SK-N-SH treated with all-trans-retinoic acid at 6 μM for 48 hours (cell line): Measurements from ENCODE around the gene LTO1.

ENCODE experiments used
- GLIS3 ChIP-seq: fragments of 250-450 bp; sonication (Bioruptor Pico); IDR thresholded peaks from 2 replicates; pipeline ENCODE4 v1.5.0; 2020; ENCODE audit warnings: mild to moderate bottlenecking, moderate library complexity
- ISL1 ChIP-seq: fragments of 250-450 bp; sonication (Bioruptor Pico); IDR thresholded peaks from 2 replicates; pipeline ENCODE4 v2.1.2; 2022; ENCODE audit warnings: mild to moderate bottlenecking, moderate library complexity
- PPARA ChIP-seq: fragments of 250-450 bp; sonication (Bioruptor Pico); IDR thresholded peaks from 2 replicates; pipeline ENCODE4 v1.5.0; 2020; ENCODE audit warnings: mild to moderate bottlenecking, borderline replicate concordance
- RARB ChIP-seq: fragments of 250-450 bp; sonication (Bioruptor Pico); IDR thresholded peaks from 2 replicates; pipeline ENCODE4 v1.8.0; 2021; ENCODE audit warnings: mild to moderate bottlenecking, moderate library complexity
- TCF4 ChIP-seq: fragments of 250-450 bp; sonication (Bioruptor Pico); IDR thresholded peaks from 2 replicates; pipeline ENCODE4 v1.8.0; 2021; ENCODE audit warnings: mild to moderate bottlenecking, moderate library complexity, borderline replicate concordance
- TSHZ2 ChIP-seq: fragments of 250-450 bp; sonication (Bioruptor Pico); IDR thresholded peaks from 2 replicates; pipeline ENCODE4 v1.5.0; 2020; ENCODE audit warnings: mild to moderate bottlenecking, moderate library complexity
- ZC3H10 ChIP-seq: fragments of 250-450 bp; sonication (Bioruptor Pico); IDR thresholded peaks from 2 replicates; pipeline ENCODE4 v1.5.1; 2021; ENCODE audit warnings: mild to moderate bottlenecking, moderate library complexity
- ZFP3 ChIP-seq: fragments of 250-450 bp; sonication (Bioruptor Pico); IDR thresholded peaks from 2 replicates; pipeline ENCODE4 v1.5.0; 2020; ENCODE audit warnings: mild to moderate bottlenecking, moderate library complexity
- ZNF70 ChIP-seq: fragments of 450-650 bp; formaldehyde crosslinking; IDR thresholded peaks from 2 replicates; pipeline ENCODE4 v1.5.0; 2020; ENCODE audit warnings: mild to moderate bottlenecking, moderate library complexity
- ZNF8 ChIP-seq: fragments of 450-650 bp; formaldehyde crosslinking; IDR thresholded peaks from 2 replicates; pipeline ENCODE4 v1.5.0; 2020; ENCODE audit warnings: mild to moderate bottlenecking, moderate library complexity
- TF ChIP-seq, protein P1 (sequence below): fragments of 250-450 bp; sonication (Bioruptor Pico); IDR thresholded peaks from 2 replicates; pipeline ENCODE4 v1.5.1; 2020; ENCODE audit warnings: low read depth, mild to moderate bottlenecking, moderate library complexity
- TF ChIP-seq, protein P2 (sequence below): fragments of 250-450 bp; sonication (Bioruptor Pico); IDR thresholded peaks from 2 replicates; pipeline ENCODE4 v1.8.0; 2021; ENCODE audit warnings: low read depth, mild to moderate bottlenecking, moderate library complexity, borderline replicate concordance
- TF ChIP-seq, protein P3 (sequence below): fragments of 250-450 bp; sonication (Bioruptor Pico); IDR thresholded peaks from 2 replicates; pipeline ENCODE4 v1.8.0; 2020; ENCODE audit warnings: mild to moderate bottlenecking, moderate library complexity, borderline replicate concordance

DNA sequence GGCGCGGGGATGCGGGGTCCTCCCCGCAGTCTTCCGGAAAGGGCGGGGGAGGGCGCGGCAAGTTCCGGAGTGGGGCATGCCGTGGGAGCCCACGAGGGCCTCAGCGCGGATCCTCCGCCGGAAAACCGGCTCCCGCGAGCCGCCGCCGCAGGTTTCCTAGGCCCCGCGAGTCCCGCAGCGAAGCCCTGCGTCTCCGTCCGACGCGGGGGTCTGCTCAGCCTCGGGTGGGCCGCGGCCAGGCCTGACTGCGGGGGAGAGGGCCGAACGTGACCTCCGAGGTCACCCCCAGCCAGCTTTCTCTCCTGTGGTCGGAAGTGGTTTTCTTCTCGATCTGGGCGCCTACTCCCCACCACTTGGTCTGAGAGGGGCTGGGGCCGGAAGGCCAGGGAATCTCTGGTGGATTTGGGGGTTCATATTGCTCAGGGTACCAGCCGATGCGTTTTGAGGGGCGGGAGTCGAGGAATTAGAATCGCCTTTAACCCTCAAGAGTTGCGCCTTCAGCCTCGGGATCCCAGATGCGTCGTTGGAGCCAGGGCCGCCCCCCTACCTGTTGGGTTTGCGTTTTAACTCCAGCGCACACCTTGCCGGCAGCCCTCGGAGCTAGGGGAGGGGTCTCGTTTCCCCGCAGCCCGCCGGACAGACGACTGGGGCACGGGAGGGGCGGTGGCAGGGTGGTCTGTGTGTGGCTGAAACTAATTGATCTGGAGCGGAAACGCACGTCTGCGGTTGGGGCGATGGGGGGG lies 37.8 kb downstream of the LTO1 start:
- TF ChIP-seq ZC3H10 (CRISPR knock-in tag): no peak
- TF ChIP-seq, protein P1, sequence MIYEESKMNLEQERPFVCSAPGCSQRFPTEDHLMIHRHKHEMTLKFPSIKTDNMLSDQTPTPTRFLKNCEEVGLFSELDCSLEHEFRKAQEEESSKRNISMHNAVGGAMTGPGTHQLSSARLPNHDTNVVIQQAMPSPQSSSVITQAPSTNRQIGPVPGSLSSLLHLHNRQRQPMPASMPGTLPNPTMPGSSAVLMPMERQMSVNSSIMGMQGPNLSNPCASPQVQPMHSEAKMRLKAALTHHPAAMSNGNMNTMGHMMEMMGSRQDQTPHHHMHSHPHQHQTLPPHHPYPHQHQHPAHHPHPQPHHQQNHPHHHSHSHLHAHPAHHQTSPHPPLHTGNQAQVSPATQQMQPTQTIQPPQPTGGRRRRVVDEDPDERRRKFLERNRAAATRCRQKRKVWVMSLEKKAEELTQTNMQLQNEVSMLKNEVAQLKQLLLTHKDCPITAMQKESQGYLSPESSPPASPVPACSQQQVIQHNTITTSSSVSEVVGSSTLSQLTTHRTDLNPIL: no peak
- no peak for TF ChIP-seq TCF4 (CRISPR knock-in tag)
- no peak for TF ChIP-seq PPARA (CRISPR knock-in tag)
- TF ChIP-seq RARB (CRISPR knock-in tag): no peak
- TF ChIP-seq, protein P2, sequence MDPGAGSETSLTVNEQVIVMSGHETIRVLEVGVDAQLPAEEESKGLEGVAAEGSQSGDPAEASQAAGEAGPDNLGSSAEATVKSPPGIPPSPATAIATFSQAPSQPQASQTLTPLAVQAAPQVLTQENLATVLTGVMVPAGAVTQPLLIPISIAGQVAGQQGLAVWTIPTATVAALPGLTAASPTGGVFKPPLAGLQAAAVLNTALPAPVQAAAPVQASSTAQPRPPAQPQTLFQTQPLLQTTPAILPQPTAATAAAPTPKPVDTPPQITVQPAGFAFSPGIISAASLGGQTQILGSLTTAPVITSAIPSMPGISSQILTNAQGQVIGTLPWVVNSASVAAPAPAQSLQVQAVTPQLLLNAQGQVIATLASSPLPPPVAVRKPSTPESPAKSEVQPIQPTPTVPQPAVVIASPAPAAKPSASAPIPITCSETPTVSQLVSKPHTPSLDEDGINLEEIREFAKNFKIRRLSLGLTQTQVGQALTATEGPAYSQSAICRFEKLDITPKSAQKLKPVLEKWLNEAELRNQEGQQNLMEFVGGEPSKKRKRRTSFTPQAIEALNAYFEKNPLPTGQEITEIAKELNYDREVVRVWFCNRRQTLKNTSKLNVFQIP (CRISPR knock-in tag): no peak
- no peak for TF ChIP-seq TSHZ2 (CRISPR knock-in tag)
- TF ChIP-seq, protein P3, sequence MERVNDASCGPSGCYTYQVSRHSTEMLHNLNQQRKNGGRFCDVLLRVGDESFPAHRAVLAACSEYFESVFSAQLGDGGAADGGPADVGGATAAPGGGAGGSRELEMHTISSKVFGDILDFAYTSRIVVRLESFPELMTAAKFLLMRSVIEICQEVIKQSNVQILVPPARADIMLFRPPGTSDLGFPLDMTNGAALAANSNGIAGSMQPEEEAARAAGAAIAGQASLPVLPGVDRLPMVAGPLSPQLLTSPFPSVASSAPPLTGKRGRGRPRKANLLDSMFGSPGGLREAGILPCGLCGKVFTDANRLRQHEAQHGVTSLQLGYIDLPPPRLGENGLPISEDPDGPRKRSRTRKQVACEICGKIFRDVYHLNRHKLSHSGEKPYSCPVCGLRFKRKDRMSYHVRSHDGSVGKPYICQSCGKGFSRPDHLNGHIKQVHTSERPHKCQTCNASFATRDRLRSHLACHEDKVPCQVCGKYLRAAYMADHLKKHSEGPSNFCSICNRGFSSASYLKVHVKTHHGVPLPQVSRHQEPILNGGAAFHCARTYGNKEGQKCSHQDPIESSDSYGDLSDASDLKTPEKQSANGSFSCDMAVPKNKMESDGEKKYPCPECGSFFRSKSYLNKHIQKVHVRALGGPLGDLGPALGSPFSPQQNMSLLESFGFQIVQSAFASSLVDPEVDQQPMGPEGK (CRISPR knock-in tag): no peak
- TF ChIP-seq ISL1 (CRISPR knock-in tag): no peak
- TF ChIP-seq ZNF70 (CRISPR knock-in tag): no peak
- TF ChIP-seq ZNF8: no peak
- no peak for TF ChIP-seq GLIS3 (CRISPR knock-in tag)
- TF ChIP-seq ZFP3: no peak
